Aorta (tissue), 5 donors: Measurements from ENCODE around the gene RWDD1. TPM values are rescaled to one million over a fixed set of nuclear protein-coding genes. Genes with fewer than 3 reads are reported as not detected.

Source experiments
- ATAC-seq: fragments of 200-7000 bp; cut with Tn5 transposase; one replicate; pipeline ENCODE4 v1.9.1; 2022; ENCODE audit warnings: moderate library complexity; ENCODE audit not compliant: low FRiP score
- DNase-seq, 2 donors: peaks; one replicate each; pipeline ENCODE4 v3.0.0-alpha.2; 2020
- H3K27ac ChIP-seq, 2 donors: one replicate each; pipeline ENCODE4 v1.5.1; 2013; ENCODE audit warnings: low read length in 2 of 2, mild to moderate bottlenecking in 2 of 2, moderate library complexity in 2 of 2, control low read depth in 1 of 2, inconsistent platforms in 1 of 2, low read depth in 1 of 2
- H3K27me3 ChIP-seq, 2 donors: one replicate each; pipeline ENCODE4 v1.6.1; 2013; ENCODE audit warnings: control low read depth in 1 of 2, low read length in 1 of 2, mild to moderate bottlenecking in 1 of 2, moderate library complexity in 1 of 2; ENCODE audit not compliant: insufficient read depth in 2 of 2, control insufficient read depth in 1 of 2
- H3K36me3 ChIP-seq, 2 donors: one replicate each; pipeline ENCODE4 v1.6.1; 2013; ENCODE audit warnings: control low read depth in 1 of 2, low read length in 1 of 2, mild to moderate bottlenecking in 1 of 2; ENCODE audit not compliant: insufficient read depth in 2 of 2, control insufficient read depth in 1 of 2
- H3K4me1 ChIP-seq, 2 donors: one replicate each; pipeline ENCODE4 v1.6.1; 2013; ENCODE audit warnings: low read length in 2 of 2, control low read depth in 1 of 2, mild to moderate bottlenecking in 1 of 2, moderate library complexity in 1 of 2; ENCODE audit not compliant: insufficient read depth in 2 of 2, control insufficient read depth in 1 of 2
- H3K4me3 ChIP-seq, 2 donors: one replicate each; pipeline ENCODE4 v1.5.1; 2013; ENCODE audit warnings: low read length in 2 of 2, control low read depth in 1 of 2, mild to moderate bottlenecking in 1 of 2
- H3K9me3 ChIP-seq: one replicate; pipeline ENCODE4 v1.6.1; 2013; ENCODE audit warnings: mild to moderate bottlenecking, low read length; ENCODE audit not compliant: control insufficient read depth
- WGBS, 2 donors: extraction: QIAGEN DNeasy Blood & Tissue Kit; methylation state at CpG; one replicate each; pipeline ENCODE4 v1.1.7; 2013; 5-methylcytosine and 5-hydroxymethylcytosine counted together
- intact Hi-C, 2 donors: fragments of 100-400 bp; cut with DNase I; formaldehyde crosslinking; loops; one replicate each; pipeline versions ENCODE4 v1.14.2 to v1.15.0; 2022
- polyA plus RNA-seq, 2 donors: library from polyadenylated mRNA; stranded (reverse); fragments of 200-250 nt; gene quantifications; one replicate each; pipeline ENCODE4 v1.2.3, GENCODE V29; 2013
- total RNA-seq, 2 donors: library from RNA; stranded (reverse); fragmentation: NEBNext Ultra II Directional; extraction: Animal tissue kit (Norgen Biotek cat#: 25700); gene quantifications; one replicate each; pipeline ENCODE4 v1.2.1, GENCODE V29; 2021
- donor health status: healthy with polysubstance abuse.
- donor health status: Bipolar disorder and iron deficiency.
- donor health status: DM: no; HTN: no; CAD: no.
- donor health status: DM: no; HTN: no; CAD: no.
- donor health status: DM: yes; HTN: yes; CAD: no.

RWDD1 gene
- total and polyA plus RNA-seq, 4 donors = 40.2 to 111 (median 58.3) TPM

DNA sequence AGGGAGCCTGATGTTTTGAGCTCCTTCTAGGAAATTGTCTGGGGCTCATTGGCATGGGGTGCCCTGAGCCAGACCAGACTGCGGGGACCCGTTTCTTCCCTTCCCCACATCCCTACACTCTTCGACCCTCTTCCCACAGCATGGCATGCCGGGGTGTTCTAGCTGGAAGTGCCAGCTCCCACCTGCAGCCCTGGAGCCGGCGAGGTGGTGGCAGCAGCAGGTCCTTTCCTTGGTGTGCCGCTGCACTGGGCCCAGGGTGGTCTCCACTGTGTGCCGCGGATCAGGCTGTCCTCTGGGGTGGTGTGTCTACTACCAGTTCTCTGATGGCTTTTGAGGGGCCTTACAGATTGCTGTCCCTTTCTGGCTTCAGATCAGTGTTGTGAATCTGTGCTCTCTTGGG, 7.5 kb upstream of the RWDD1 start:
- DNase-seq = no peak
- ATAC-seq = no peak
- Histone ChIP-seq H3K27ac (no peak overlapping the region), H3K36me3 (no peaks in the 10 kb centered on the region), H3K9me3 (no peaks in the 10 kb centered on the region), H3K27me3 (no peaks in the 10 kb centered on the region), H3K4me3 (no peak overlapping the region), H3K4me1 (no peaks in the 10 kb centered on the region)
- intact Hi-C loops = loop anchor here (10.0 kb wide), 1 partner anchor 279 kb away; no protein-coding TSS in a partner anchor
- WGBS, 2 donors = 93 to 95% methylated on average over 9 of the region's 9 CpGs

- no peak overlapping the region for H3K4me3 ChIP-seq
- 84 to 87% methylated on average over 7 of the region's 7 CpGs for WGBS, 2 donors
- no peaks in the 10 kb centered on the region for H3K36me3 ChIP-seq
- no peaks in the 10 kb centered on the region for H3K27me3 ChIP-seq
- DNase-seq = no peak
- no peaks in the 10 kb centered on the region for H3K9me3 ChIP-seq
- ATAC-seq = no peak
- intact Hi-C loops = loop anchor here (10.0 kb wide), 1 partner anchor 280 kb away; no protein-coding TSS in a partner anchor
- H3K27ac ChIP-seq = no peak overlapping the region
- H3K4me1 ChIP-seq = no peaks in the 10 kb centered on the region
Observed at GRCh38 chr6:116564311-116564710, 7.0 kb upstream of the RWDD1 start.

DNA sequence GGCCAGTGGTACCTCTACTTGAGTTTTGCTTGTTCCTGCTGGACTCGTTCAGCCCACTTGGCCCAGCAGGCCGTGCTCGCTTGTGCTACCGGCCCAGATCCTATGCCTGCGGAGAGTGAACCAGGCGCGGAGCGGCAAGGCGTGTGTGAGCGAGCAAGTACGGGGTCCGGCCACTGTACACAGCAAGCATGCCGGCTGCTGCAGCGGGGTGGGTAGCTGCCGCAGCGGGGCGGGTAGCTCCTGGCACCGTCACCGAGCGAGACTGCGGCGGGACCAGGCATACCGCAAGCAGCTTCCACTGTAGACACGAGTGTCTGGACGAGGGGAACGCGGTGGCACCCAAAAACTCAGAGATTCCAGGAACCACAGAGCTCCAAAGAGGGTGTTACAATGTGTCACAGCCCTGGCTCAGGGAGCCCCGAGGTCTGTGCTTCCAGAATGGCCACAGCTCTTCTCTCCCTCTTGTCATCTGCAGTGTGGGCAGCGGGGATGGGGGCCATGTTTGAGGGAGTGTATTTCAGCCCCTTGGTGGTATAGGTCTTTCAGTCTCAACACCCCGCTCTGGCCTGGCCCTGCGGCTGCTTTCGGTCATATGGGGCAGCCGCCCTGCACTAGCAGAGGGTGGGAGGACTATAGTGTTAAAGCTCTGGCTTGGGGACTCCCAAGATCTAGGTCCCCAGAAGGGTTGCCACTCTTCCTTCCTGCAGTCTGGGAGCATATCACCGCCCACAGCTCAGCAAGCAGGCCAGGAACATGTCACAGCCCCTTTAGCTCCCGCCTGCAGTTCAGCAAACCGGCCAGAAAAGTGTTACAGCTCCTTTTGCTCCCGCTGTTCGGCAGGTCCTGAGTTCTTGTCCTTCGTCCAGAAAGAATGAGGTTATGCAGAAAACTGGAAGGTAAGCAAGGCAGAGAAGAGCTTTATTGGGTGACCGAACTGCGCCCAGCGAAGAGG, 6.1 kb upstream of the RWDD1 start:
- peak; percentile 49 for ATAC-seq
- H3K27ac ChIP-seq = no peak overlapping the region
- H3K4me1 ChIP-seq = no peaks in the 10 kb centered on the region
- no peaks in the 10 kb centered on the region for H3K27me3 ChIP-seq
- H3K9me3 ChIP-seq = no peaks in the 10 kb centered on the region
- H3K4me3 ChIP-seq = peak overlapping the region; percentile 18 to 27
- no peaks in the 10 kb centered on the region for H3K36me3 ChIP-seq
- 16 to 21% methylated on average over 42 of the region's 42 CpGs for WGBS, 2 donors
- DNase-seq = peak; percentile 53 to 78
- intact Hi-C loops = loop anchor here (10.0 kb wide), 1 partner anchor 280 kb away; no protein-coding TSS in a partner anchor

DNA sequence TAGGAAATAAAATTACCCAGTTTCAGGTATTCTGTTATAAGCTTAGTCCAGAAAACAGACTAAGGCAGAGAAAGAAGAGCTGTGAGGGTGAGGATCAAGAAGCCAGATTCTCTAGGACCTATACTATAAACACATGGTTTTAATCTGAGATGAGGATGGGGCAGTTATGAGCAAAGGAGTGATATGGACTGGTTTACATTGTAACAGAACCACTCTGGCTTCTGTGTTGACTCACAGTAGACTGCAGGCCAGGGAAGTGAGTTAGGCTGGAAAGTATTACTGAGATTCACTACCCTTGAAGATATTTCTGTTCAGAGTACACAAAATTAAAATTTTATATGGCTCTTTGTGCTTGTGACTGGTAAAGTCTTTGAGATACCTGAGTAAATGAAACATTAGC, 3.2 kb upstream of the RWDD1 start:
- intact Hi-C loops = loop anchor here (2.0 to 10.0 kb wide), 2 partner anchors 51 to 283 kb away; no protein-coding TSS in a partner anchor
- Histone ChIP-seq H3K9me3 (no peaks in the 10 kb centered on the region), H3K4me3 (no peak overlapping the region), H3K27ac (no peak overlapping the region), H3K27me3 (no peaks in the 10 kb centered on the region), H3K4me1 (peaks cover 0 to 3% of the 10 kb centered on the region in 2 donors), H3K36me3 (no peaks in the 10 kb centered on the region)
- DNase-seq (no peak), ATAC-seq (no peak)

- DNase-seq (no peak), ATAC-seq (no peak)
- Histone ChIP-seq H3K9me3 (no peaks in the 10 kb centered on the region), H3K36me3 (no peaks in the 10 kb centered on the region), H3K27me3 (no peaks in the 10 kb centered on the region), H3K27ac (no peak overlapping the region), H3K4me1 (peaks cover 0 to 3% of the 10 kb centered on the region in 2 donors), H3K4me3 (no peak overlapping the region)
- WGBS, 2 donors = 71 to 72% methylated on average over 7 of the region's 7 CpGs
- intact Hi-C loops = loop anchor here (2.0 to 10.0 kb wide), 2 partner anchors 50 to 284 kb away; no protein-coding TSS in a partner anchor
Observed at GRCh38 chr6:116568821-116569755, 2.2 kb upstream of the RWDD1 start.

- intact Hi-C loops = no loop called here
- Histone ChIP-seq H3K27me3 (no peaks in the 10 kb centered on the region), H3K36me3 (no peaks in the 10 kb centered on the region), H3K4me3 (peak overlapping the region; percentile 39 to 80), H3K27ac (peak overlapping the region; percentile 49 to 79), H3K9me3 (no peaks in the 10 kb centered on the region), H3K4me1 (peaks cover 0 to 3% of the 10 kb centered on the region in 2 donors)
- DNase-seq = no peak
- ATAC-seq = peak; percentile 71
- WGBS, 2 donors = 0% methylated on average over 12 of the region's 12 CpGs
Observed at GRCh38 chr6:116571683-116572000, 338 bp downstream of the RWDD1 start.

DNA sequence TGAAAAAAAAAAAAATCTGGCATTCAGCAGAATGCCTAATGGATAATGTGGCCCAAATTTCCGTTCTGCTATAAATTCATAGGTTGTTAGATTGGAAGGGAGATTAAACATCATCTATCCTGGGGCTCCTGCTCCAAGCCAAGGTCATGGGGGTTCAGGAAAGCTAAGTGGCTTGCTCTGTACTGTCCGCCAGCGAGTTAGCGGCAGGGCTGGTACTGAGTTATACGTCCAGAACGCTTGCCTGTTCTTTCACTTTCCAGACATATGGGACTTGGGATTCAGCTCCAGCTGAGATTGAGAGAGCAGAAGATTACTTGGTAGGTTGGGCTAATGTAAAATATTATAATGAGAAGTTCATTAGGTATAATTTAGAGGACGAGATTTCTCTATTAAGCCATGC, 858 bp downstream of the RWDD1 start:
- H3K4me3 ChIP-seq = peak overlapping the region; percentile 39 to 80
- no peaks in the 10 kb centered on the region for H3K27me3 ChIP-seq
- WGBS, 2 donors = 2 to 4% methylated on average over 7 of the region's 7 CpGs
- H3K27ac ChIP-seq = peak overlapping the region in 1 of 2 donors; percentile 45
- DNase-seq (no peak), ATAC-seq (no peak)
- intact Hi-C loops = no loop called here
- peaks cover 0 to 3% of the 10 kb centered on the region in 2 donors for H3K4me1 ChIP-seq
- H3K9me3 ChIP-seq = no peaks in the 10 kb centered on the region
- H3K36me3 ChIP-seq = no peaks in the 10 kb centered on the region

GRCh38 chr6:116575227-116575626, 3.9 kb downstream of the RWDD1 start:
- 84 to 88% methylated on average over 2 of the region's 2 CpGs for WGBS, 2 donors
- ATAC-seq (no peak), DNase-seq (no peak)
- no peaks in the 10 kb centered on the region for H3K36me3 ChIP-seq
- intact Hi-C loops = no loop called here
- no peaks in the 10 kb centered on the region for H3K9me3 ChIP-seq
- peaks cover 1 to 3% of the 10 kb centered on the region in 2 donors for H3K4me1 ChIP-seq
- no peak overlapping the region for H3K4me3 ChIP-seq
- no peak overlapping the region for H3K27ac ChIP-seq
- H3K27me3 ChIP-seq = no peaks in the 10 kb centered on the region
